CD4-positive, alpha-beta T cell treated with Interferon gamma for 1 hour (primary cell): ENCODE data around the gene BHLHA15.
"Not testable (repeated sequence)": the region's sequence is repeated elsewhere in the genome, so short reads cannot be mapped to it uniquely, and the experiment has no call there.

Experiments
- DNase-seq: peaks from one replicate; pipeline ENCODE4 v3.0.0-alpha.2; 2020

The BHLHA15 gene

DNA sequence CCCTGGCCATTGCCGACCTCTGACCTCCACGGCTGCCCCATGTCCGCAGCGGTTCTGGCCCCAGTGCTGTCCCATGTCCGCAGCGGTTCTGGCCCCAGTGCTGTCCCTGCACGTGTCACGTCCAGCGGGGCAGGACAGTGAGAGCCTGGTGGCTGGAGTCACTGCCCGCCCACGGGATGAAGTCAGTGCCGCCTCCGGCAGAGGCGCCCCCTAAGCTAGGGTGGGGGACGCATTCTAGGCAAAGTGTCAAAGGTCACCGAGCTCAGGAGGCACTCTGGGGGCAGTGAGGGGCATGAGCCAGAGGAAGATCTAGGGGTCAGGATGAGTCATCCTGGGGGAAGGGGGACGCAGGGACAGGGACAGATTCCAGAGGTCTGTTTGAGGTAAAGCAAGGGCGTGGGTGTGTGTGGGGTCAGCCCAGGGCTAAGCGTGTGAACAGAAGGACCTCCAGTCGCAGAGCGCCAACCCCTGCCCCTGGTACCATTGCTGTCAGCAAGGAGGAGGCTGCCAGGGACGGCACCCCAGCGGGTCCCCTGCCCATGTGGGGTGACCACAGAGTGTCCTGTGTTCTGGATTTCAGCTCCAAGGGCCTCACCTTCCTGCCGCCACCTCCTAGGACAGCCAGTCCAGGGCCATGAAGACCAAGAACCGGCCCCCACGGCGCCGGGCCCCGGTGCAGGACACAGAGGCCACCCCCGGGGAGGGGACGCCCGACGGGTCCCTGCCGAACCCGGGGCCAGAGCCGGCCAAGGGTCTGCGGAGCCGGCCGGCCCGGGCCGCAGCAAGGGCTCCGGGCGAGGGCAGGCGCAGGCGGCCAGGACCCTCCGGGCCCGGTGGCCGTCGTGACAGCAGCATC is 665 bp downstream of the BHLHA15 start:
- no peak for DNase-seq

DNA sequence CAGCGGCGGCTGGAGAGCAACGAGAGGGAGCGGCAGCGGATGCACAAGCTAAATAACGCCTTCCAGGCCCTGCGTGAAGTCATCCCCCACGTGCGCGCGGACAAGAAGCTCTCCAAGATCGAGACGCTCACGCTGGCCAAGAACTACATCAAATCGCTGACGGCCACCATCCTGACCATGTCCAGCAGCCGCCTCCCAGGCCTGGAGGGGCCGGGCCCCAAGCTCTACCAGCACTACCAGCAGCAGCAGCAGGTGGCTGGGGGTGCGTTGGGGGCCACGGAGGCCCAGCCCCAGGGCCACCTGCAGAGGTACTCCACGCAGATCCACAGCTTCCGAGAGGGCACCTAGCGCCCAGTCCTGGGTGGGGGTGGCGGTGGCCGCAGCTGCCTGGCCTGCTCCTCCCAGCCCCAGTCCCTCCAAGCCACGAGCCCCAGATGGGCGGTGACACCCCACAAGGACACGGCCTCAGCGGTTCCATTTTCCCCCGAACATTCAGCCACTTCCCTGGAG is 1.3 kb downstream of the BHLHA15 start:
- no peak for DNase-seq

DNA sequence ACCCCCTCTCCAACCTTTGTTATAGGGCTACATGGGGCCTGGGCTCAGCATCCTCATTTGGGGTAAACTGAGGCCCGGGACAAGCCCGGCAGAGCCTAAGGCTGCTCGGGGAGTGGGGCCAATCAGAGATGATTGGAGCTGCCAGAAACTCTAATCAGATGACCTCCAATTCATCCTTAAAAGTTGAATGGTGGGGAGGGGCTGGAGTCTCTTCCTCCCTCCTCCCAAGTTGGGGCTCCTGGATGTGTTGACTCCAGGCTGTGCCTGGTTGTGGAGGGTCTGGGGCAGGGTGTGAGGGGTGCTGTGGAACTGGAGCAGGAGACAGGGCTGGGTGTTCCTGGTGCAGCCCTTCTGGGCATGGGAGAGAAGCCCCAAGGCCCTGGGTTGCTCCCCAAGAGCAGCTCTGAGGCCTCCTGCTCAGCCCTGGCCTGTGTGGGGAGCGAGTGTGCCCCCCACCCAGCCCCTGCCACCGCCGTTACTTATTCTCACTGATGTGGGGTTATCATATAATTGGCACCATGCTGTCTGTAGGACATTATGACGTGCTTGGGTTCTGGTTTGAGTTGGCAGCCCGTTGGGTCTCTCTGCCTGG is 2.2 kb downstream of the BHLHA15 start:
- no peak for DNase-seq

DNA sequence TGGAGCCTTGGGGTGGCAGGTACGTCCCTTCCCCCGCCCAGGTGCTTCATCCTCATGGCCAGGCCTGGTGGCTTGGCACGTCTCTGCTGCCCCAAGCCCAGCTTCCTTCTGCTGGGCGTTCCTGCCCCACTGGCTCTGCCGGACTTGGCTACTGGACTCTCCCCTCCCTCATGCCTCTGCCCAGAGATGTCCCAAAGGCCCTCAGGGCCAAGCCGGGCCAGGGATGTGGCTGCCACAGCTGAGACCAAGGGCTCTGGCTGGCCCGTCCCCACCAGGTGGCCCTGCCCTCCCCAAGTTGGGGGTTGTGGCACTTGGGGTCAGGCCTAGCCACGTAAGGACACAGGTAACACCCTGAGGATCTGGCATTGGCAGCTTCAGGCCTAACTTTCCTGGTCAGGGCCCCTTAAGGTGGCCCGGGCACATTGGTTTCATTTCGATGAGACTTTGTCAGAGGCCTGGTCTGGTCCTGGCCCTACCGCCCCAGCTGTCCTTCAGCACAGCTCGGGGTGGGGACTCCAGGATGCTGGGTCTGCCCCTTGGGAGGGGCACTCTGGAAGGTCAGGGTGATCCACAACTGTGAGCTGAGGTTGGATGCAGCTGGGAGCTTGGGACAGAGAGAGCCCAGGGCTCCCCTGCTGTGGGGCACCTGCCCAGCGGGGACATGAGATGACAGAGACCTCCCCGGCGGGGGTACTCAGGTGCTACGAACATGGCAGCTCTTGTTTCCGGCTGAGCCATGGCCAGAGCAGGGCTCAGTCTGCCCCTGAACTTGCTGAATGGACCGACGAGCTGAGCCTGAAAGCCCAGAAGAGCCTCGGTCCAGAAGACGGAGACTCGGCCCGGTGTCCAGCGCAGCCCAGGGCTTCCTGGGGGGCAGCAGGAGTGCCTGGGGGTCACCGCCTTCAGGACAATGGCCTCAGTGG is 2.9 kb downstream of the BHLHA15 start:
- DNase-seq = no peak

DNA sequence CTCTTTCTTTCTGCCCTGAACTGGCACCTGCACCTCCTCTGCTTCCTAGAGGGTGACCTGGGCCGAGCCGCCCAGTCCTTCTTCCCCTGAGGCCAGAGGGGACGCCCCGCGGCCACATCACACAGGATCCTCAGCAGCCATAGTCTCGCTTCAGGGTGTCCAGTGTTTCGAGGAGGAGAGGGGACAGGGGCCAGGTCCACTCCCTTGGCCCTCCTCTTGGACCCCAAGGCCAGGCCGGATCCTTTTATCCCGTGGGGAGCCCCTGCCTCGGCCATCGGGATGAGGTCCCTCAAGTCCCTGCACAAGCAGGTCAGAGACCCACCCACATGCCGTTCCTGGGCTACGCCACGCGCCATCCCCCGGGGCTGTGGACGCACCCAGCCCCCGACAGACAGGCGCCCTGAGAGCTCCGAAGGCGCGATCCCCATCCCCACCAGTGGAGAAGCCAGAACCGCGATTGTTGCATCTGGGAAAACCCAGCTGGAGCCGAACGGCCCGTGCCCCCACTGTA is 3.6 kb downstream of the BHLHA15 start:
- no peak for DNase-seq

DNA sequence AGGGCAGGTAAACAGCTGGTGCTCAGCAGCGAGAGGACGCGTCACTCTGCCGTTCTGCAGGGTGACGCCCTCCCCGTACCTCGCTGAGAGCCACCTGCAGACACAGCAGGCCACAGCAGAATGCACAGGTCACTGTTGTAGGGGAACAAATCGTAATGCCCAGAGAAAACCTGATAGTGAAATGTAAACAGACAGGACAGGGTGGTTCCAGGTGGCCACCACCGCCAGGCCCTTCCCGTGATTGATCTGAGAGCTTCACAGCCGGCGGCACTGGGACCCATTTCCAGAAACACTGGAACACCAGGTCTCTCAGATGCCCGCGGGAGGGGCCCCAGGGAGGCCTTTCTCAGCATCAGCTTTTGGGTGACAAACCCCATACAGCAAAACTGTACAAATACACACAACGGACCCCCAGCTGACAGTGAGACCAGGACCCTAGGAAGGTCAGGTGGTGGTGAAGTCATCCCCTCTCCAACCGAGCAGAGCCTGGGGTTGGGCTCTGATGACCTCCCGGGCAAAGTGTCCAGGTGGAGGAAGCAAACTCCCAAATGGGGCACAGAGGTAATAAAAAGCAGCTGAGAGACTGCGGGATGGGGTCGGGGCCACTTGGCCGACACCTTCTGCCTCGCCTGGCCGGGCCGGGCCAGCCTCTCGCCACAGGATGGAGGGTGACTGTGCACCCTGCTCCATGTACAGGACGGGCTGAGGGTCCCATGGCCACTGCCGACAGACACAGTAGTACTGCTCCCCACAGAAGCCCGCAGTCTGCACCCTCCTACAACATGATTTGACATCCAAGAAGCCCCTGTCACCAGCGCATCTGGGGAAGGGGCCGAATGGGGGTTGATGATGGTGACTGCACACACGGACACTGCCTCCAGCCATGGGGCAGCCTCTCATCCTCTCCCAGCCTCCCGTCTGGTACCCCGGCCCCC is 4.6 kb downstream of the BHLHA15 start:
- DNase-seq = no peak

DNA sequence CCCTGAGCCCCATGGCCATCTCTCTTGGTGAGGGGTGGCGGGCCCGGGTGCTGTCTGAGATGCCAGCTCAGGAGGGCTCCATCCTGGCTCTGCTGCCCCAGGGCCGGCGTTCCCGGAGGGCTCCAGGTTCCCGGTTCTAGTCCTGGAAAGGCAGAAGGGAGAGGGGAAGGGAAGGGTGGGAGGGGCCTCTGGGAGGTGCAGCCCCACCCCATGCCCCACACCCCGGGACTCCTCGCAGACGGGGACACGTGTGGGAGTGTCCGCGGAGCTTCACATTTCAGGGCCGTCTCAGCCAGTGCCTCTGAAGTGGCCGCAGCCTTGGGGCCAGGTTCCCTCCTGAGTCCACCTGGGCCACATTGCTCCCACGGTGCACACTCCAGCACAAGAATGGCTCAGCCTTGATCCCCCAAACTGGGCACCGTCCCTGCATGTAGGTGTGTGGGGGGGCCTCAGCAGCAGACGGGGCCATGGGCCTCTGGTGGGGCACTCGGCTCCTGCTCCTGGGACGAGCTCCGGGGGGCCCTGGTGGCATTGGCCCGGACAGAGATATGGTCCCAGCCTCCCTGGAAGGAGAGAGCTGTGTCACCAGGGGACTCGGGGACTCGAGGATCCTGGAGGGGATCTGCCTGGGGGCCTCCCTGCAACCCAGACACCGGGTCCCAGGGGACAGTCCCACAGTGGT is 5.8 kb downstream of the BHLHA15 start:
- no peak for DNase-seq

DNA sequence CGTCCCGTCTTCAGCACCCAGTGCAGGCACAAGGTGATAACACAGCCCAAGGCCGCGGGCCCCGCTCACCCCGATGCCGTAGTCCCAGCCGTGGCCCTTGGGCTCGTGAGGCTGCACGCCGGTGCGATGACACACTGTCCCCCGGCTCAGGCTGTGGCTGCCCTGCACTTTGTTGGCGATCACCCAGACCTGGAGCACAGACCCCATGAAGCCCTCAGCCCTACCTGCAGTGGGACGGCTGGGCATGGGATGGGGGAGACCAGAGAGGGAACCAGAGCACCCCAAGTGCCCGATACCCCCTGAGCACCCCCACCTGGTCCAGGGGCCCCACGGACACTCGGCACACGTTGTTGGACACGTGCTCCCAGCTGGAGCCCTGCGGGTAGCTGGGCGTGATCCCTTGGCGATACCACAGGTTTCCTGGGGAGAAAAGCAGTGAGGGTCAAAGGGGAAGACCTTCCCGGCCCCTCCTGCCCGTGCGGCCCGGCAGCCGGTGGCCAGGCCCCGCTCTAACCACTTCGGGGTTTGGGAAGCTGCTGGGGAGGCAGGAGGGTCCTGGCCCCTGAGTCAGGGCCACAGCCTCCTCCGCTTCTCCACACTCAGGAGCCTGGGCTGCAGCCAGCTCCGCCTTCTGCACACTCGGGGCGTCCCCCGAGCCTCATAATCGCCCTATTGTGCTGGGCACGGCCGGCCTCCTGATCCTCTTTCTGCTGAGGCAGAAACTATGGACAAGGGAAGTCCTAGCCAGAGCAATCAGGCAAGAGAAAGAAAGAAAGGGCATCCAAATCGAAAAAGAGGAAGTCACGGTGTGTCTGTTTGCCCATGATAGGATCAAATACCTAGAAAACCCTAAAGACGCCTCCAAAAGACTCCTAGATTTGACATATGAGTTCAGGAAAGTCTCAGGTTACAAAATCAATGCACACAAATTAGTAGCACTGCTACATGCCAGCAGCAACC is 6.7 kb downstream of the BHLHA15 start:
- DNase-seq = no peak

DNA sequence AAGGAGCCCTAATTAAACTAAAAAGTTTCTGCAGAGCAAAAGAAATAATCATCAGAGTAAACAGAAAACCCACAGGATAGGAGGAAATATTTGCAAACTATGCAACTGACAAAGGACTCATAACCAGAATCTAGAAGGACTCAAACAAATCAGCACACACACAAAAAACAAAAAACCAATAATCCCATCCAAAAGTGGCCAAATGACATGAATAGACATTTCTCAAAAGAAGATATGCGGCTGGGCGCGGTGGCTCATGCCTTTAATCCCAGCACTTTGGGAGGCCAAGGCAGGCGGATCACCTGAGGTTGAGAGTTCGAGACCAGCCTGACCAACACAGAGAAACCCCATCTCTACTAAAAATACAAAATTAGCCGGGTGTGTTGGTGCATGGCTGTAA is 8.1 kb downstream of the BHLHA15 start:
- not testable (repeated sequence) for DNase-seq

DNA sequence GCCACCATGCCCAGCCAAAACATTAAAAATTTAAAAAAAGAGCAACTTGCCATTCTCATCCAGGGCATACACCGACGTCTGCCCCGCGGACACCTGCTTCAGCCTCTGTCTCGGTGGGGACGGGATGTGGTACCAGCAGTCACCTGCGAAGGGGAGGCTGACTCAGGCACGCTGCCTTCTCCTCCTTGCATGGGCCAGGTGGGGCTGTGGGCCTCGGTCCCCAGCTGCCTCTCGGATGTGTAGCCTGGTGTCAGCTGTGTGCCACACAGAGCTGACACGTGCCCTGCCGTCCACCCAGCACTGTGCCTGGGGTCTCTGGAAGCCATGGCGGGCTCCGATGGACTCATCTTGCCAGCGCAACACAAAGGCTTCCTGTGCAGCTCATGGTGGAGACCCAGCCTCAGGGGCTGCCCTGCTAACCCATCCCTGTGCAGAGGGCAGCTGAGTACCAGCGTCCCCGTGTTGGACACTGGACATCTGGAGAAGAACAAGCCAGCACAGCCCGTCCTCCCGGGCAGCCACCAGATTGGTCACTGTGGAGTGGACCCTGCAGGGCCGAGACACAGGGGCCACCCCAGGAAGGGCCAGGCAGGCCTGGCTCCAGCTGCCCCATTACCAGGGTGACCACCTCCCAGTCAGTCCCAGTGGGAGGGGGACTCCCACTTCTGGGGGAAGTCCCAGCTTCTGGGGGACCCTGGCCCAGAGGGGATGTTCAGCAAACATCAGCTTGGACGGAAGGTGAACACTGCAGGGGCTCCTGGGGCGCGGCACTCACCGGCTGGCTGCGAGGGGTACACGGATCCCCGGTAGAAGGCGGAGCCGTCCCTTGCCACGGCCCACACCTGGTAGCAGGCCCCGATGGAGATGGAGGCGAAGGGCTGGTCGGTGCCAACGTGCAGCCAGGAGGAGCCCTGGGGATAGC is 10.6 kb downstream of the BHLHA15 start:
- no peak for DNase-seq

DNA sequence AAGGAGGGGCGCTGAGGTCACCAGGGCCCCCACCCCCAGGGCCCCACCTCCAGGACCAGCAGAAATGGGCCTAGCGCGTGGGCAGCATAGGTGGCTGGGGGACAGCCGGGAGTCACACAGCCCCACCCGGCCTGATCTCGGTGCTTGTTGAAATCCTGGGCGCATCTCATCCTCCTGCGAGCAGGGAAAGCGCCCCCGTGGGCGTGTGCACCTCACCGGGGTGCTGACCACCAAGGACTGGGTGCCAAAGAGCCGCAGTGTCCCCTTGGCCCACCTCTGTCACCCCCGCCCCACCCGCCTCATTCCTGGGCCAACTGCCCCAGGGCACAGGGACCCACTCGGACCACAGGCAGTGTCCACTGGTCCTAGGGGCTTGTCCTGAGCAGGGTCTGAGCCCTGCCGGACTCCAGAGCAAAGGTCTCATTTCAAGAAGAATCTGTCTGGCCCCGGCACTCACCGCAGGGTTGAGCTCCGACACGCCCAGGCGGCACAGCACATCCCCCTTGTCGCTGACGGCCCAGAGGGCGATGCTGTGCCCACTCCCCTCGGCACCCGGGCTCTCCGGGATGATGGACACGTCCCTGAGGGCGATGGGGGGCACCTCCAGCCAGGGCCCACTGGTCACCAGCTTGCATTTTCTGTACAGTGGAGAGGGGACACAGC is 11.4 kb downstream of the BHLHA15 start:
- DNase-seq = no peak

DNA sequence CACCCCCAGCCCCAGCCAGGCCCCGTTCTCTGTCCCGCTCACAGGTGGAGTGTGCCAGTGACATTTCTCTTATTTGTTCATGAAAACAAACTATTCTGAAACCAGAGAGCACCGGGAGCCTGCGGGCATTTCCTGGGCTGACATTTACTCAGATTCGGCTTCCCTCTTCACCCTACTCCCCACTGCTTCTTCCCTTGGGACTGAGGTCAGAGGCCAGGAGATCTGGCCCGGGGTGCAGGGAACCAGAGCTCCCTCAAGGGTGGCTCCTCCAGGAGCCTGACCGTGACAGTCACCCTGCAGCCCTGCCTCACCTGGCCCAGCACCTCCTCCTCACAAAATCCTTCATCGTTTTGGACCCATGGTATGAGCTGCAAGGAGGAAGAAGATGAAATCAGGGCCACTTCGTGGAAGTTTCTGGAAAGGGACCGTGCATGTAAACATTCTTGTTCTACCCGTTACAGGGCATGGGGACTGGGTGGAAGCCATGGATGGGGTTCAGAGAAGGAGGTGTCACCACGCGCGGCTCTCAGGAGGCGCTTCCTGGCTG is 12.2 kb downstream of the BHLHA15 start:
- no peak for DNase-seq

DNA sequence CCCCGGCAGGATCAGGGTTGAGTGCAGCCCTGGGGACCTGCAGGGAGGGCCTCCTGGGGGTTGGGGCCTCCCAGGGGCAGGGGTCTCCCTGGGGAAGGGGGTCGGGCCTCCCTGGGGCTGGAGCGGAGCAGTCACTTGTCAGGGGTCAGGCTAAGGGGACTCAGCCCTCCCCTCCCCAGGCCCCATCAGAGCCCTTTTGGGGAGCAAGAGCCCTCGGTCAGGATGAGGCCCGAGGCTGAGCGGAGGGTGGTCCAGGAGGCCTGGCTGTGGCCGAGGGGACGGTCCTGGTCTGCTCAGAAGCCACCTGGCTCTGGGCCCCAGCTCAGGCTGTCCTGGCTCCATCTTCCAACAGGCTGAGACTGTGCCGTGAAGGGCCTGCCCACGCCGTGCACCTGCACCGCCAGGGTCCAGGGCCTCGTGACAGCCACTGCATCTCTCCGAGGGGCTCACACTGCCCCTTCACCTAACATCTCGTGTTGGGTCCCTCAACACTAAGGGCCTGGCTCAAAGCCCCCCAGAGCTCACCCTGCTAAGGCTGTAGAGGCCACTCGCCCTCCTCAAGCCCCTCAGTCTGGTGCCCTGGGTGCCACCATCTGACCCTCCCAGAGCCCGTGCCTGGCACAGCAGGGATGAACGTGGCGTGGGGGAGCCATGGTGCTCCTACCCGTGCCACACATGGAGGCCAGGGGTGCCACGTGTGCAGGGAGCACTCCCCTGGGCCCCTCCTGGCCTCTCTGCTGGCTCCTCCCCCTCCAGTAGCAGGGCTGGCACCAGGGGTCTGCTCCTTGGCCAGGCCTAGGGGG is 12.9 kb downstream of the BHLHA15 start:
- DNase-seq = no peak

DNA sequence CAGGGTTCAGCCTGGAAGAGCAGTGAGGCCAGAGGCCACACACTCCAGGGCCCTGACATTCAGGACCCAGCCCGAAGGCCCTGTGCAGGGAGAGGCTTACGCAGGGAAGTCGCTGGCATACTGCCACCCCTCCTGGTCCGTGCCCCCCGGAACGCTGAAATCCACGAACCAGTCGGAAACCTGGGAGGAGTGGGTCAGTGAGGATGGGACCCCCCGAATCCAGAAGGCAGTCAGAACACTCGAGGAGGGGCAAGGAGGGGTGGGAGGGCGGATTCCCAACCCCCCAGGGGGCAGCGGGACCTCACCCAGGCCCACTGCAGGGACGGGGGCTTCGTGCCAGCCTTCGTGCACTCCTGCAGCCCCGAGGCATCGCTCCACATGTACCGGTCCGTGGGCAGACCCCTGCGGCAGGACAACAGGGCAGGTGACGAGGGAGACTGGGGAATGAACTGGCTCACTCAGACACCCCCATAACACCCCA is 13.5 kb downstream of the BHLHA15 start:
- no peak for DNase-seq

DNA sequence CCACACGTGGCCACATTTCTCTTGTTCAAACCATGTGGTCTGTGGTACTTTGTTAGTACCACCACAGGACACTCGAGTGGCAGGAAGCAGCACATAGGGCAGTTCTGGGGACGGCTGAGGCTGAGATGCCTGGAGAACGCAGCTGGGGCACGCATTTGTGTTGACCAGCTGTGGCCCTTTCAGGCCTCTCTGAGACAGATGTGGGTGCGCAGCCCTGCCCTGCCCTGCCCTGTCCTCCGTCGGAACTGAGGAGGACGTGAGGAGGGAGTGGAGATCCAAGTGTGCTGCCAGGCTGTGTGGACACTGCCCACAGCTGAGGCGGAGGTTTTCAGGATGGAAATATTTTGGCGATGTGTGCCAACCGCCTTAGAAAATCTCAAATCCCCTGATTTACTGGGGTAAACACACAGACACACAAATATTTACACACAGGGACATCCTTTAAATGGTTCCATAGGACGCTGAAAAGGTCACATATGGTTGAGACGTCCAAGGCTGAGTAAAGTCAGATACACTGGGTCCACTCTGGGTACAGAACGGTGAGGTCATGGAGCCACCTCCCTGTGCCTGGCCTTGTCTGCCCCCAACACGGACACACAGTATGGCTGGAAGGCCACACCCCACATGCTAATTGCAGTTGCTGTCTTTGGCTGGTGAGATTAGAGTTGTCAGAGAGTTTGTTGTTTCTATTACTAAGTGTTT is 14.8 kb downstream of the BHLHA15 start:
- DNase-seq = no peak

DNA sequence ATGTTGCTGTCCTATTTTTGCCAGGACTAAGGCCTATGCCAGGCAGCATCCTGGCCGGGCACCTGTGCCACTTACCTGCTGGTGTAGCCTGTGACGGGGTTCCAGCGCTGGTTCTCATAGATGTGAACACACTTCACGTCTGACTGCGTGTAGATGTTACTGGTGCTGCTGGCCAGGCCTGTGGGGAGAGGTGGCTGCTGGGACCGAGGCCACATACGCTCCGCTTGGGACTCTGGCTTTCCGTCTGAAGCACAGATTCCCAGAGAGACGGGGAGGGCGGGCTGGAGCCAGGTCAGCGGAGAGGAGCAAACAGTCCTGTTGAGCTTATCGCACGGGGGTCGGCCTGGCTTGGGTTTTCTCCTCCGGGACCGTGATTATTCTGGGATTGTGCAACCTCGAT is 16.7 kb downstream of the BHLHA15 start:
- no peak for DNase-seq
